Loucy (cell line): ENCODE measurements around the gene THYN1.

Source experiments
- CTCF ChIP-seq: fragments of 200-600 bp; sonication (generic); conservative IDR thresholded peaks from 2 replicates; pipeline ENCODE4 v1.5.1; 2014; ENCODE audit warnings: mild to moderate bottlenecking, antibody characterized with exemption, low read length
- EZH2phosphoT487 ChIP-seq: fragments of 200-600 bp; IDR thresholded peaks from 2 replicates; pipeline ENCODE4 v1.6.1; 2018; ENCODE audit warnings: antibody characterized with exemption, mild to moderate bottlenecking, moderate library complexity, borderline replicate concordance

- TF ChIP-seq CTCF (no peak), EZH2phosphoT487 (no peak)
Measured at GRCh38 chr11:134254433-134255183, 1.5 kb upstream of the THYN1 start.
